Measurements from ENCODE around the gene FAM110A.
"Not testable (repeated sequence)": the region's sequence is repeated elsewhere in the genome, so short reads cannot be mapped to it uniquely, and the experiment has no call there.

The FAM110A gene

GRCh38 chr20:833450-834150 is at the start of gene FAM110A:
Gene FAM110A, plus strand, starts transcription at chr20:833715. Its CDS starts 11,090 bp downstream, at chr20:844805.
- peak; percentile 96 for DNase-seq

- DNase-seq = no peak
These were observed 45.7 kb upstream of the FAM110A start for GRCh38 chr20:787825-788224.

- DNase-seq = no peak
These were observed 42.5 kb upstream of the FAM110A start for GRCh38 chr20:791056-791455.

GRCh38 chr20:792248-792647 is 41.3 kb upstream of the FAM110A start:
- no peak for DNase-seq

- DNase-seq = no peak
These were observed 36.6 kb upstream of the FAM110A start for GRCh38 chr20:796921-797320.

- DNase-seq = not testable (repeated sequence)
These were observed 34.8 kb upstream of the FAM110A start for GRCh38 chr20:798746-799145.

GRCh38 chr20:800026-800425 is 33.5 kb upstream of the FAM110A start:
- DNase-seq = not testable (repeated sequence)

GRCh38 chr20:801678-802077 is 31.8 kb upstream of the FAM110A start:
- DNase-seq = no peak

- DNase-seq = peak; percentile 8
These were observed 27.8 kb upstream of the FAM110A start for GRCh38 chr20:805713-806112.

- DNase-seq = not testable (repeated sequence)
These were observed 21.6 kb upstream of the FAM110A start for GRCh38 chr20:811776-812434.

GRCh38 chr20:812435-812814 is 21.1 kb upstream of the FAM110A start:
- DNase-seq = not testable (repeated sequence)

GRCh38 chr20:813390-813789 is 20.1 kb upstream of the FAM110A start:
- DNase-seq = no peak

- DNase-seq = no peak
These were observed 18.3 kb upstream of the FAM110A start for GRCh38 chr20:815226-815625.

GRCh38 chr20:815914-816606 is 17.5 kb upstream of the FAM110A start:
- DNase-seq = peak; percentile 57

- DNase-seq = no peak
These were observed 15.4 kb upstream of the FAM110A start for GRCh38 chr20:818001-818664.

GRCh38 chr20:819680-820322 is 13.7 kb upstream of the FAM110A start:
- DNase-seq = no peak

- no peak for DNase-seq
These were observed 13.1 kb upstream of the FAM110A start for GRCh38 chr20:820323-820953.

GRCh38 chr20:821046-821730 is 12.3 kb upstream of the FAM110A start:
- DNase-seq = no peak

GRCh38 chr20:821731-822065 is 11.8 kb upstream of the FAM110A start:
- DNase-seq = no peak

- no peak for DNase-seq
These were observed 10.6 kb upstream of the FAM110A start for GRCh38 chr20:822651-823573.

- DNase-seq = no peak
These were observed 10.0 kb upstream of the FAM110A start for GRCh38 chr20:823574-823902.
